Stimulated activated CD4-positive, alpha-beta T cell treated with anti-CD3 and anti-CD28 coated beads, Interleukin-4, amount 100 ng/mL, for 1 hour (primary cell): ENCODE data around the gene FOXE3.

Source experiments
- DNase-seq: peaks from one replicate; pipeline ENCODE4 v3.0.0-alpha.2; 2020

The FOXE3 gene

GRCh38 chr1:47406966-47407365, 9.1 kb upstream of the FOXE3 start:
- no peak for DNase-seq

GRCh38 chr1:47407481-47407880, 8.6 kb upstream of the FOXE3 start:
- no peak for DNase-seq

DNA sequence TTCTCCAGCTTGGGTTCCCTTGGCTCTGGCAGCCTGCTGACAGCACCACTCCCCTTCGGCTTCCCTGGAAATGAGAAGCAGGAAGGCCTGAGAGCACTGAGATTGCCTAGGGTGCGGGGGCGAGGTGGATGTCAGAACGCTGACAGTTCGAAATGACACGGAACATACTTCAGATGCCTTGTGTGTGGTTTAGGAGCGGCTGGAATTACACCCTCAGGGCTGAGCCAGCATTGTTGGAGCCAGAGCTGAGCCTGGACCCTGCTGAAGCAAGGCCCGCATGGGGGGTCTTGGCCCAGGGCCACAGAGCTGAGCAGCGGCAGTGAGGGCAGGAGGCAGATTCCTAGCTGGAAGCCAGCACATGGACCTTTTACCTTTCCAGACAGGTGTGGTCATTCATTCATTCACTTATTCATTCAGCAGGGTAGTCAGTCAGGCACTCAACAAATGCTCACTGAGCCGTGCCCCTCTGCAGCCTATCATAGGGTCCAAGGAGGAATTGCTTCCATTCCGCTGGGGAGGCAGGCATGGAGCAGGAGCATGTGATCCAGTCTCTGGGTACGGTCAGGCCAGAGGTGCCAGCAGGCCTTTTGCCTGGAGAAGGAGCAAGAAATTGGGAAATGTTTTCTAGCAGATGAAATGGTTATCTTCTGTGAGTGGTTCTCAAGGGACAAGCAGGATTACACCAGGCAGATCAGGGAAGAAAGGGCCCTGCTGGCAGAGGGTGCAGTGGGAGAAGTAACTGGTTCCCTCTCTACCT, 6.6 kb upstream of the FOXE3 start:
- DNase-seq, result no peak

GRCh38 chr1:47410068-47410455, 6.0 kb upstream of the FOXE3 start:
- DNase-seq, result no peak

GRCh38 chr1:47411436-47411835, 4.6 kb upstream of the FOXE3 start:
- no peak for DNase-seq

DNA sequence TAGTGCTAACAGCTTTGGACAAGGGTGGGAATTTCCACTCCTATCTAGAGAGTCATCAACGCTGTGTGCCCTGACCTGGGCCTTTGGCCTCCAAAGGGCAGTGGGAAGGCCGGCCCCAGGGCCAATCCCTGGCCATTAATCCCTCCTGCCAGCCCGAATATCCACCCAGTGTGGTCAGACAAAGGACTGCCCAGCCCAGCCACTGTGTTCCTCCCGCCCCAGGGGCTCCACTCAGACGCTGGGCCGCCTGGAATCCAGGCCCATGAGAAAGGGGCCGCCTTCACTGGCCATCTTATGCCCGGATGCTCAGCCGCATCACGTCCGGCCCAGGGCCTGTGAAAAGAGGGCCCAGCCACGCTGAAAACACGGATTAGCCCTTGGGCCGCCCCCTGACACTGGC, 3.6 kb upstream of the FOXE3 start:
- DNase-seq, result no peak

DNA sequence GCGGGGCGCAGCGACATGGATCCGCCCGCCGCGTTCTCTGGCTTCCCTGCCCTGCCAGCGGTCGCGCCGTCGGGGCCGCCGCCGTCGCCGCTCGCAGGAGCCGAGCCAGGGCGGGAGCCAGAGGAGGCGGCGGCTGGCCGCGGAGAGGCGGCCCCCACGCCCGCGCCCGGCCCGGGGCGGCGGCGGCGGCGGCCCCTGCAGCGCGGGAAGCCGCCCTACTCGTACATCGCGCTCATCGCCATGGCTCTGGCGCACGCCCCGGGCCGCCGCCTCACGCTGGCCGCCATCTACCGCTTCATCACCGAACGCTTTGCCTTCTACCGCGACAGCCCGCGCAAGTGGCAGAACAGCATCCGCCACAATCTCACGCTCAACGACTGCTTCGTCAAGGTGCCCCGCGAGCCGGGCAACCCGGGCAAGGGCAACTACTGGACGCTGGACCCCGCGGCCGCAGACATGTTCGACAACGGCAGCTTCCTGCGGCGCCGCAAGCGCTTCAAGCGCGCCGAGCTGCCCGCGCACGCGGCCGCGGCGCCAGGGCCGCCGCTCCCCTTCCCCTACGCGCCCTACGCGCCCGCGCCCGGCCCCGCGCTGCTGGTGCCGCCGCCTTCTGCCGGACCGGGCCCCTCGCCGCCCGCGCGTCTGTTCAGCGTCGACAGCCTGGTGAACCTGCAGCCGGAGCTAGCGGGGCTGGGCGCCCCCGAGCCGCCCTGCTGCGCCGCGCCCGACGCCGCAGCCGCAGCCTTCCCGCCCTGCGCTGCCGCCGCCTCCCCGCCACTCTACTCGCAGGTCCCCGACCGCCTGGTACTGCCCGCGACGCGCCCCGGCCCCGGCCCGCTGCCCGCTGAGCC, 459 bp downstream of the FOXE3 start:
- peak; percentile 8 for DNase-seq

- no peak for DNase-seq
These were observed 1.3 kb downstream of the FOXE3 start for GRCh38 chr1:47417170-47418044.

- no peak for DNase-seq
These were observed 2.0 kb downstream of the FOXE3 start for GRCh38 chr1:47418122-47418521.

DNA sequence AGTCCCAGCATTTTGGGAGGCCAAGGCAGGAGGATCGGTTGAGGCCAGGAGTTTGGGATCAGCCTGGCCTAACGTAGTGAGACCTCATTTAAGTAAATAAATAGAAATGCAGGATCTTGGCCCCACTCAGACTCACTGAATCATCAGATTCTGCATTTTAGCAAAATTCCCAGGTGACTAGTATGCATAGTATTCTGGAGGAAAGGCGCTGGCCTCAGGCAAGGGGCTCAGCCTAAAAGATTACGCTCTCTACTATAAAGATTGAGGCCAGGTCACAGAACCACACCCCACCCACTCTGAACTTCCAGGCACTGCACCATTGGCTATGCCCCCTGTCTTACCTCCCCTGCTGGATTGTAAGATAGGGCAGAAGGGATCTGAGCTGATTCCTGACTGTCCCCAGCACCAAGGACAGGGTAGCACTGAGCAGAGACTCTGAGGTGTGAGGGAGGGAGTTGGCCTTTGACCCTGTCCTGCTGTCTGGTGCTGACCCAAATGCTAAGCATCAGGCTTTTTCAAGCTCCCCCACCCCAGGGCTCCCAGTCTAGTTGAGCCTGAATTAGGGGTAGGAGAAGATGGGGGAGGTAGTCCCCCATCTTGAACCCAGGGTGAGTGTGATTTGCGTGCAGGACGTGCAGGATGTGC, 2.7 kb downstream of the FOXE3 start:
- DNase-seq, result no peak

DNA sequence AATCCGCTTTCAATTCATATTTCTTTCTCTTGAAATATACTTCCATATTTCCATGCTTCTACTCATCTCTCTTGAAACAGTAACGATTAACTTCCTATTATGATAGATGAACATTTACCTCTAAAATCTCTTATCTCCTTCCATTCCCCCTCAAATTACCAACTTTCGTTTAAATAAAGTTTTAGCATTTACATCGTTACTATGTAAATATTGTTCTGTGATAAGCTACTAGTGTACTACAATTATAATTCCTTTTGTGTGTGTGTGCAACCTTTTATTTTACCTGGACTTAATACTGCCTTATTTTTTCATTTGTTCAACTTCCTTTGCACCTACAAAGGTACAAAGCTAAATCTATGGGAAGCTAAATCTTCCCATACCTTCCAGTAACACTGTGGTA, 4.5 kb downstream of the FOXE3 start:
- DNase-seq, result no peak

DNA sequence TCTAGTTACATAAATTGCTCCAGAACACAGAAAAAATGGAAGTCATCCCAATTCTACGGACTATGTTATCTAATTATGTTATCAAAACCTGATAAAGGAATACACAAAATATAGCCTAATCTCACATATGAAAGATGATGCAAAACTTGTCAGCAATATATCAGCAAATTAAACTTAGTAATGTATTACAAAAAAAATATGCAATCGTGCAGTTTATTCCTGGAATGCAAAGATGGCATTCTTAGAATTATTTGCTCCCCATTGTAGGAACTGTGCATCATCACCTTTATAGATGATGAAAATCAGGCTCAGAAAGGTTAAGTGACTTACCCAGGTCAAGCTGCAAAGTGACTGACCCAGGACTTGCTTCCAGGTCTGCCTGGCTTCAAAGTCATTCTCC, 7.8 kb downstream of the FOXE3 start:
- no peak for DNase-seq

GRCh38 chr1:47424336-47424982, 8.4 kb downstream of the FOXE3 start:
- DNase-seq, result no peak

GRCh38 chr1:47431534-47431933, 15.4 kb downstream of the FOXE3 start:
- DNase-seq, result no peak

DNA sequence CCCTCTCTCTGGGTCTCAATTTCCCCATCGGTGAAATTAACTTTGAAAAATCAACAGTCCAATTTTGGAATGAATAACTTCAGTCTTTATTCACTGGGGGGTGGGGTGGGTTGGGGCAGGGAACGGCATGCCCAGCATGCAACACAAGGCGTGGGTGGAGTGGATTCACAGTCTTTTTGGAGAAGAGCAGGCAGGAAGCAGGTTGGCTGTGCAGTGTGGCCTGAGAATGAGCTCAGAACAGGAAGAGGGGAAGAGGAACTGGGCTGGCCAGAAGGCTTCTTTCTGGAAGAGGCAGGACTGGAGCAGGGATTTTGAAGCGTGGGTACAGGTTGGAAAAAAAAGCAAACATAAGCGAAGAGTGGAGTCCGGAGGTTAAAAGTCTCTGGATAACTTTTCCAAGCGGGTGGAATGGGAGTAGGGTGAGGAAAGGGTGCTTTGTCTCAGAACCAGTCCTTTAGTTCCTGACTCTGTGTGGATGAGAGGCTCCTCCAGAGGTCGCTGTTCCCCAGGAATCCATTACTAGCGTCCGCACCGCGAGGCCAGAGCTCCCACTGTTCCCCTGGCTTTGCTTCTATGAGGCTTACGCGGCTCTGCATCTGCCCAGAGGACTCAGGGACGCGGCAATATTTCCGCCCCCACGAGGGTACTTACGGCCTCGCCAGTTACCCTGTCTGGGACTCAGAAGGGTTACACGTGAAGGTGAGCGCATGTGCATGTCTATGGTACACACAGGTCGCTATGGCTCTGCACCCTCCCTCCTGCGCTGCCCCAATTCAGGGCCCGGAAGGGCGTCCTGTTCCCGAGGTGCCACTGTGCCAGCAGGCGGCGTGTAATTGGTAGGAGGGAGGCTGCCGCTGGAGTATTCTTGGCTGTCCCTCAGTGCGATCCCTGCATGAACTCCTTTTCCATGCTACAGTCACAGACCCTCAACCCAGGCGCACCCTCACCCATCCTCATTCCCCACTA, 16.3 kb downstream of the FOXE3 start:
- DNase-seq, result peak; percentile 65

- no peak for DNase-seq
These were observed 16.9 kb downstream of the FOXE3 start for GRCh38 chr1:47433037-47433421.

- no peak for DNase-seq
These were observed 17.5 kb downstream of the FOXE3 start for GRCh38 chr1:47433477-47434050.

DNA sequence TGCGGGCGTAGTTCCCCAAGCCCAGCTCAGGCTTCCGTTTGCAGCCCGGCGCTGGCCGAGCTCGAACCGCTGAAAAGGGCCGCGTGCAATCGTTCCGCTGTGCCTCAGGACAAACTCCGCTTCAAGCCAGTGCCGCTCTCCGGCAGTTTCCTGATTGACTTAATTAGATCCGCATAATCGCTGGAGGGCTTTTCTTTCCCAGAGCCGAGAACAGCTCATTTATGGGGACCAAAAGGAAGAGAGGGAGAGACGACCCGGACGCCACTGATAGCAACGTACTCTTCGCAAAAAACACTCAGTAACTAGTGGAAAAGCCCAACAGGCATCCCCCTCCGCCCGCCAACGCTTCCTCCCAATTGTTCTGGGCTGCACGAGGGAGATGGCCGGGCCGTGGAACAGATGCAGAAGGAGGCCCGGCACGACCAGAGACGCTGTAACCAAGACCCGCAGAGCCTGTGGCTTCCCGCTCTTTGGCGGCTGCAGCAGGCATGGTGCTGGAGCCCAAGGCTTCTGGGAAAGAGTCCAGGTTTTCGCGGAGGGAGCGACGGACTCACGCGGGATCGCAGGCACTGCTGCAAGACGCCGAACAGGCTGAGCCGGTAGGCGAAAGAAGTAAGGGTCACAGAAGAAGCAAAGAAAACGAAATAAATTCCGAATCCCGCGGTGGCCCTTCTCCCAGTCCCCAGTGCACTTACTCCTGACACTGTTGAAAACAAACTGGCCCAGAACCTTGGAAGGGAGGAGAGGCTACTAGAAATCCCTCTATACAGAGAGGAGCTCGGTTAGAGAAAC, 18.2 kb downstream of the FOXE3 start:
- no peak for DNase-seq

DNA sequence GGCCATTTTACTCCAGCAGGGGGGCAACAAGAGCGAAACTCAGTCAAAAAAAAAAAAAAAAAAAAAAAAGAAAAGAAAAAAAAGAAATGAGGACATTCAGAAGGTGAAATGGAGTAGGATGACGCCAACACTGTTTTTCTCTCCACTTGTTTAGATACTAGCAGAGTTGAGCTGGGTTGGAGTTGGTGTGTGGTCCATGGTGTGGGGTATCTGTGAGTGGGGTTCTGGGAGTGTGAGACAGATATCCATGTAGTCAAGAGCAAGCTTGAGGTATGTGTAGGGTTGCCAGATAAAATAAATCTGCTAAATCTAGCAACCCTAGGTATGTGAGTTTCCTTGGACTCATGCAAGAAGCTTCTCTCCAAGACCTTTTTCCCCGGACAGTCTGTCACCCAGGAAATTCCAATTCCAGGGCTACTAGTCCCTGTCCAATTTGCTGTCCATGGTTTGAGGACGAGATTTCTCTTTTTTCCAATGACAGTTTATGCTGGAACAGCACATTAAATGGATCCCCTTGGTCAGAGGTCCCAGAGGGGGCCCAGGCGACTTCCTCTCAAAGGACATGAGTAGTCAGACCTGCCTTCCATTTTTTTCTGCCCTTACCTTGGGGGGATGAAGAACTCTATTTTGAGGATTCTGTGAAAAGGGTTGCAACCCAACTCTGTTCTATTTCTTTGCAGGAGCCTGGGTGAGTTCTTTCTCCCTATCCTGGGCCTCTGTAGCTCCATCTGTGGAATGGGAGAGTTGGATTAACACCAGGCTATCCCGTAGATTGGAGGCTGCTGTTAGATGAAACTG, 19.6 kb downstream of the FOXE3 start:
- DNase-seq, result no peak
